WTC11 (cell line): ENCODE measurements around the gene LRRC9. TPM values are rescaled to one million over a fixed set of nuclear protein-coding genes. Genes with fewer than 3 reads are reported as not detected.

Experiments
- ATAC-seq: fragments of 200-7000 bp; cut with Tn5 transposase; 2 replicates; pipeline ENCODE4 v1.10.0; 2021; ENCODE audit warnings: mild to moderate bottlenecking, moderate library complexity
- CTCF ChIA-PET: fragments of 300-600 bp; sonication (Branson Sonifier 250); formaldehyde crosslinking; loops from one replicate; lab custom pipeline; 2021; ENCODE audit warnings: antibody characterized with exemption; lab: Charles Lee
- POLR2A ChIA-PET: fragments of 350-600 bp; sonication (Branson Sonifier 250); formaldehyde crosslinking; loops from one replicate; lab custom pipeline; 2021; ENCODE audit warnings: antibody characterized with exemption; lab: Charles Lee
- DNase-seq: peaks from one replicate; pipeline ENCODE4 v3.0.0; 2021; ENCODE audit warnings: low spot score
- H3K27ac Mint-ChIP-seq: 2 replicates; pipeline ENCODE4 v1.8.0; 2021; ENCODE audit warnings: mixed read lengths
- H3K27me3 Mint-ChIP-seq: 2 replicates; pipeline ENCODE4 v1.8.0; 2021; ENCODE audit warnings: low read depth, mild to moderate bottlenecking, moderate library complexity, mixed read lengths
- H3K36me3 Mint-ChIP-seq: 2 replicates; pipeline ENCODE4 v1.8.0; 2021; ENCODE audit warnings: mixed read lengths
- H3K4me1 Mint-ChIP-seq: 2 replicates; pipeline ENCODE4 v1.8.0; 2022; ENCODE audit warnings: mixed read lengths
- H3K4me3 Mint-ChIP-seq: 2 replicates; pipeline ENCODE4 v1.8.0; 2021; ENCODE audit warnings: mild to moderate bottlenecking, moderate library complexity, mixed read lengths
- H3K9me3 Mint-ChIP-seq: 2 replicates; pipeline ENCODE4 v1.8.0; 2021; ENCODE audit warnings: mixed read lengths
- ATF6 ChIP-seq: sonication (generic); formaldehyde crosslinking; IDR thresholded peaks from 2 replicates; pipeline ENCODE4 v1.8.1; 2023; ENCODE audit warnings: mild to moderate bottlenecking, missing genetic modification reagents
- GRHL2 ChIP-seq: fragments of 250-450 bp; sonication (Bioruptor Pico); IDR thresholded peaks from 2 replicates; pipeline ENCODE4 v1.8.0; 2022; ENCODE audit warnings: mild to moderate bottlenecking, moderate library complexity; ENCODE audit not compliant: insufficient replicate concordance, severe bottlenecking
- HMGA2 ChIP-seq: fragments of 250-450 bp; sonication (Bioruptor Pico); IDR thresholded peaks from 2 replicates; pipeline ENCODE4 v1.4.0; 2021; ENCODE audit warnings: mild to moderate bottlenecking, moderate library complexity
- JUN ChIP-seq: sonication (generic); formaldehyde crosslinking; IDR thresholded peaks from 2 replicates; pipeline ENCODE4 v1.8.0; 2023; ENCODE audit warnings: mild to moderate bottlenecking, missing genetic modification reagents
- MLX ChIP-seq: sonication (generic); formaldehyde crosslinking; IDR thresholded peaks from 2 replicates; pipeline ENCODE4 v1.8.1; 2023; ENCODE audit warnings: mild to moderate bottlenecking, missing genetic modification reagents, moderate library complexity
- NR1H2 ChIP-seq: sonication (generic); formaldehyde crosslinking; IDR thresholded peaks from 2 replicates; pipeline ENCODE4 v1.9.0; 2021; ENCODE audit warnings: mild to moderate bottlenecking, moderate library complexity, missing genetic modification reagents
- TEAD4 ChIP-seq: sonication (generic); formaldehyde crosslinking; IDR thresholded peaks from 2 replicates; pipeline ENCODE4 v1.8.0; 2022; ENCODE audit warnings: mild to moderate bottlenecking, missing genetic modification reagents
- ZBTB21 ChIP-seq: sonication (generic); formaldehyde crosslinking; IDR thresholded peaks from 2 replicates; pipeline ENCODE4 v1.8.1; 2023; ENCODE audit warnings: mild to moderate bottlenecking, missing genetic modification reagents, borderline replicate concordance
- ZNF281 ChIP-seq: sonication (generic); formaldehyde crosslinking; IDR thresholded peaks from 2 replicates; pipeline ENCODE4 v1.8.0; 2023; ENCODE audit warnings: mild to moderate bottlenecking, missing genetic modification reagents
- ZNF425 ChIP-seq: fragments of 250-450 bp; sonication (Bioruptor Pico); conservative IDR thresholded peaks from 2 replicates; pipeline ENCODE4 v1.9.0; 2021; ENCODE audit warnings: mild to moderate bottlenecking
- ZNF671 ChIP-seq: fragments of 250-450 bp; sonication (Bioruptor Pico); IDR thresholded peaks from 2 replicates; pipeline ENCODE4 v1.8.0; 2021; ENCODE audit warnings: mild to moderate bottlenecking
- ZSCAN18 ChIP-seq: fragments of 250-450 bp; sonication (Bioruptor Pico); IDR thresholded peaks from 2 replicates; pipeline ENCODE4 v2.1.2; 2022; ENCODE audit warnings: mild to moderate bottlenecking, moderate library complexity
- total RNA-seq: library from RNA; stranded (reverse); gene quantifications from 3 replicates; pipeline ENCODE4 v1.2.3, GENCODE V29; 2021
- TF ChIP-seq, protein P1 (sequence below): sonication (generic); formaldehyde crosslinking; conservative IDR thresholded peaks from 2 replicates; pipeline ENCODE4 v1.8.1; 2022; ENCODE audit warnings: mild to moderate bottlenecking, missing genetic modification reagents
- TF ChIP-seq, protein P2 (sequence below): fragments of 250-450 bp; sonication (Bioruptor Pico); IDR thresholded peaks from 2 replicates; pipeline ENCODE4 v1.9.0; 2021; ENCODE audit warnings: mild to moderate bottlenecking
- TF ChIP-seq, protein P3 (sequence below): sonication (generic); formaldehyde crosslinking; IDR thresholded peaks from 2 replicates; pipeline ENCODE4 v1.8.0; 2022; ENCODE audit warnings: mild to moderate bottlenecking, missing genetic modification reagents

LRRC9 gene
- total RNA-seq, 1 experiment from 2014 or later: 0.79 TPM

DNA sequence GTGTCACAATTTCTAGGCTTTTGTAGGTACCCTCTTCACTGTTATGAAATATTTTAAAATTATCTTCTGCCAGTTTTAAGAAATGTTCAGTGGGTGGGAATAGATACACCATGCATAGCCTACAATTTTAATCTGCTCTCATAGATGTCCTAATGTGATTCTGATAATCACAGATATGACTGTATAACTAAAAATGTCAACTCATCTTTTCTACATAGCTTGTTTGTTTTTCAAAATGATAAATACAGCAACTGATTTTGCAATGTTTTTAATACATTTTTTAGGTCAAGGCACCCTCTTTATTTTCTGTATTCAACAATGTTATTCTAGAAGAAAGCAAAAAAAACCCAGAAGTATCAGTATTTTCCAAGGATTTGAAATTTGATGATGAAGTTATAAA is 61.6 kb downstream of the LRRC9 start (continued):
- TF ChIP-seq ZSCAN18 (CRISPR knock-in tag): no peak
- no peak for TF ChIP-seq ZNF671 (CRISPR knock-in tag)
- TF ChIP-seq GRHL2 (CRISPR knock-in tag): no peak
- no peak for TF ChIP-seq ZNF425 (CRISPR knock-in tag)
- TF ChIP-seq ZNF281 (CRISPR knock-in tag): no peak
- TF ChIP-seq, protein P1, sequence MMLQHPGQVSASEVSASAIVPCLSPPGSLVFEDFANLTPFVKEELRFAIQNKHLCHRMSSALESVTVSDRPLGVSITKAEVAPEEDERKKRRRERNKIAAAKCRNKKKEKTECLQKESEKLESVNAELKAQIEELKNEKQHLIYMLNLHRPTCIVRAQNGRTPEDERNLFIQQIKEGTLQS (CRISPR knock-in tag): no peak
- TF ChIP-seq NR1H2 (CRISPR knock-in tag): no peak
- TF ChIP-seq, protein P2, sequence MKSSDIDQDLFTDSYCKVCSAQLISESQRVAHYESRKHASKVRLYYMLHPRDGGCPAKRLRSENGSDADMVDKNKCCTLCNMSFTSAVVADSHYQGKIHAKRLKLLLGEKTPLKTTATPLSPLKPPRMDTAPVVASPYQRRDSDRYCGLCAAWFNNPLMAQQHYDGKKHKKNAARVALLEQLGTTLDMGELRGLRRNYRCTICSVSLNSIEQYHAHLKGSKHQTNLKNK (CRISPR knock-in tag): no peak
- no peak for TF ChIP-seq ATF6 (CRISPR knock-in tag)

GRCh38 chr14:59983048-59983447 is 63.1 kb downstream of the LRRC9 start:
- Mint-ChIP-seq H3K27ac (no peak overlapping the region), H3K9me3 (0 out of 2 replicates have a peak, but pooled peaks cover 6% of the 10 kb centered on the region), H3K4me3 (no peak overlapping the region), H3K27me3 (no peaks in the 10 kb centered on the region), H3K4me1 (no peaks in the 10 kb centered on the region), H3K36me3 (no peaks in the 10 kb centered on the region)
- ChIA-PET POLR2A (no interaction called here), CTCF (no interaction called here)
- ATAC-seq (no peak), DNase-seq (no peak)
- TF ChIP-seq MLX (CRISPR knock-in tag) (no peak), JUN (CRISPR knock-in tag) (no peak), HMGA2 (no peak), ZBTB21 (CRISPR knock-in tag) (no peak), TEAD4 (CRISPR knock-in tag) (no peak)
- TF ChIP-seq, protein P3, sequence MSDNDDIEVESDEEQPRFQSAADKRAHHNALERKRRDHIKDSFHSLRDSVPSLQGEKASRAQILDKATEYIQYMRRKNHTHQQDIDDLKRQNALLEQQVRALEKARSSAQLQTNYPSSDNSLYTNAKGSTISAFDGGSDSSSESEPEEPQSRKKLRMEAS: no peak
